Measurements from ENCODE around the gene TRIOBP. TPM values are rescaled to one million over a fixed set of nuclear protein-coding genes. Genes with fewer than 3 reads are reported as not detected.

TRIOBP gene
- total RNA-seq, 3 donors from 2014 or later (not counting 1 experiment from before 2014, with no cell fraction given), result 25.1 to 38.5 (median 25.8) TPM

DNA sequence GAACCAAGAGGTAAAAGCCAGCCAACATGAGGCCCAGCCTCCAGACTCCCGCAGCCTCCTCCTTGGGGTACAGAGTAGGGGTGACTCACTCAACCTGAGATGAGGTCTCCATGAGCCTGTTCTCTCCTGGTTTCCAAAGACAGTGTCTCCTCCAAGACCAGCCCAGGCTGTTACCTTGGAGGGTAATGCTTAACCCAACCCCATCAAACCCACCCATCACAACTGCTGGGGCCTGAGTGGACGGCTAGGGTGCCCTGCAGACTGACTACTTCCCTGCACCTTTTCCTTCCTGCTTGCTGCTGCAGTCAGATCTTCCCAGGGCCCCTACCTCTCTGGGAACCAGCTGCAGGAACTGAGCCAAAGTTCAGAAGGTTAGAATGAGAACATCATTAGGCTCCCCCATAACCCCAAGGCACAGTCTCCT, 15.8 kb upstream of the TRIOBP start:
- no peak overlapping the region for H3K27ac ChIP-seq (ENCODE audit: low read length)
- Mint-ChIP-seq H3K4me3 (no peak overlapping the region), H3K36me3 (no peaks in the 10 kb centered on the region), H3K4me1 (peaks cover 25 to 39% of the 10 kb centered on the region in 2 donors), H3K9me3 (no peaks in the 10 kb centered on the region), H3K27me3 (ENCODE audit: low read depth in 2 of 2) (no peaks in the 10 kb centered on the region), H3K27ac (peak overlapping the region; percentile 69 to 74)
- WGBS (ENCODE audit: insufficient coverage), result 83% methylated on average over 2 of the region's 2 CpGs
- H3K27me3 ChIP-seq (ENCODE audit: control insufficient read depth, insufficient read depth, low read length), result no peaks in the 10 kb centered on the region
- H3K4me3 ChIP-seq (ENCODE audit: low read length), result no peak overlapping the region
- DNase-seq, result no peak
- TF ChIP-seq, protein P1, sequence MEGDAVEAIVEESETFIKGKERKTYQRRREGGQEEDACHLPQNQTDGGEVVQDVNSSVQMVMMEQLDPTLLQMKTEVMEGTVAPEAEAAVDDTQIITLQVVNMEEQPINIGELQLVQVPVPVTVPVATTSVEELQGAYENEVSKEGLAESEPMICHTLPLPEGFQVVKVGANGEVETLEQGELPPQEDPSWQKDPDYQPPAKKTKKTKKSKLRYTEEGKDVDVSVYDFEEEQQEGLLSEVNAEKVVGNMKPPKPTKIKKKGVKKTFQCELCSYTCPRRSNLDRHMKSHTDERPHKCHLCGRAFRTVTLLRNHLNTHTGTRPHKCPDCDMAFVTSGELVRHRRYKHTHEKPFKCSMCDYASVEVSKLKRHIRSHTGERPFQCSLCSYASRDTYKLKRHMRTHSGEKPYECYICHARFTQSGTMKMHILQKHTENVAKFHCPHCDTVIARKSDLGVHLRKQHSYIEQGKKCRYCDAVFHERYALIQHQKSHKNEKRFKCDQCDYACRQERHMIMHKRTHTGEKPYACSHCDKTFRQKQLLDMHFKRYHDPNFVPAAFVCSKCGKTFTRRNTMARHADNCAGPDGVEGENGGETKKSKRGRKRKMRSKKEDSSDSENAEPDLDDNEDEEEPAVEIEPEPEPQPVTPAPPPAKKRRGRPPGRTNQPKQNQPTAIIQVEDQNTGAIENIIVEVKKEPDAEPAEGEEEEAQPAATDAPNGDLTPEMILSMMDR (IDR thresholded peaks at IDR 0.05), result no peak
- H3K4me1 ChIP-seq (ENCODE audit: control insufficient read depth, insufficient read depth, low read length), result peaks cover 42% of the 10 kb centered on the region
- peaks cover 5% of the 10 kb centered on the region for H3K36me3 ChIP-seq (ENCODE audit: control insufficient read depth, insufficient read depth, low read length)
- ATAC-seq, result no peak
- intact Hi-C loops (cut with micrococcal nuclease), result loop anchor here (1.0 kb wide), 2 partner anchors 20 to 38 kb away; no protein-coding TSS in a partner anchor
- H3K9me3 ChIP-seq (ENCODE audit: control insufficient read depth, insufficient read depth, low read length), result no peaks in the 10 kb centered on the region

DNA sequence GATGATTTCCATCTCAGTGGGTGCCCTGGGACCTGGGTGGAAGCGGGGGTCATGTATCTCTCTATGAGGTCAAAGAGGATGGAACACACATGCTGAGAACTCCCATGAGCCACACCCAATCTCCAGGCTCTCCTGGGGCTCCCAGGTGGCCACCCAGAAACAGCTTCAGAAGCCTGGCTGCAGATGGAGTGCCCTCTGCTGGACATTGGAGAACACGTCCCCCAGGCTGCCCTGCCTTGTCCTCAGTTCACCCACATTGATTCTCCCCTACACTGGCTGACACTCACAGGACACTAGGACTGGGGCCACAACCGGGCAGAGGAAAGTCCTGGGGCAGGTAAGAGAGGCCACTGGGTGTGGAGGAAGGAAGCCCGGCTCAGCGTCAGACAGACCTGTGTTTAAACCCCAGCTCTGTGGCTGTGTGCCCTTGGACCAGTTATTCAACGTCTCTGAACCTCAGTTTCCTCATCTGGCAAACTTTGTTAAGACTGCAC, 15.2 kb upstream of the TRIOBP start:
- DNase-seq (peak; percentile 67 to 89), ATAC-seq (peak in 1 of 3 donors; percentile 37)
- peak overlapping the region; percentile 69 to 74 for H3K27ac Mint-ChIP-seq
- H3K27me3 Mint-ChIP-seq (ENCODE audit: low read depth in 2 of 2), result no peaks in the 10 kb centered on the region
- Histone ChIP-seq H3K4me3 (ENCODE audit: low read length) (no peak overlapping the region), H3K36me3 (ENCODE audit: control insufficient read depth, insufficient read depth, low read length) (peaks cover 5% of the 10 kb centered on the region), H3K4me1 (ENCODE audit: control insufficient read depth, insufficient read depth, low read length) (peaks cover 39% of the 10 kb centered on the region), H3K9me3 (ENCODE audit: control insufficient read depth, insufficient read depth, low read length) (no peaks in the 10 kb centered on the region), H3K27ac (ENCODE audit: low read length) (no peak overlapping the region), H3K27me3 (ENCODE audit: control insufficient read depth, insufficient read depth, low read length) (no peaks in the 10 kb centered on the region)
- WGBS (ENCODE audit: insufficient coverage), result 28% methylated on average over 6 of the region's 6 CpGs
- TF ChIP-seq, protein P1 (IDR thresholded peaks at IDR 0.05), result peak; percentile 90
- intact Hi-C loops (cut with micrococcal nuclease), result loop anchor here (1.0 kb wide), 2 partner anchors 20 to 38 kb away; no protein-coding TSS in a partner anchor
- no peaks in the 10 kb centered on the region for H3K36me3 Mint-ChIP-seq
- no peaks in the 10 kb centered on the region for H3K9me3 Mint-ChIP-seq
- peaks cover 23 to 39% of the 10 kb centered on the region in 2 donors for H3K4me1 Mint-ChIP-seq
- peak overlapping the region; percentile 37 for H3K4me3 Mint-ChIP-seq

DNA sequence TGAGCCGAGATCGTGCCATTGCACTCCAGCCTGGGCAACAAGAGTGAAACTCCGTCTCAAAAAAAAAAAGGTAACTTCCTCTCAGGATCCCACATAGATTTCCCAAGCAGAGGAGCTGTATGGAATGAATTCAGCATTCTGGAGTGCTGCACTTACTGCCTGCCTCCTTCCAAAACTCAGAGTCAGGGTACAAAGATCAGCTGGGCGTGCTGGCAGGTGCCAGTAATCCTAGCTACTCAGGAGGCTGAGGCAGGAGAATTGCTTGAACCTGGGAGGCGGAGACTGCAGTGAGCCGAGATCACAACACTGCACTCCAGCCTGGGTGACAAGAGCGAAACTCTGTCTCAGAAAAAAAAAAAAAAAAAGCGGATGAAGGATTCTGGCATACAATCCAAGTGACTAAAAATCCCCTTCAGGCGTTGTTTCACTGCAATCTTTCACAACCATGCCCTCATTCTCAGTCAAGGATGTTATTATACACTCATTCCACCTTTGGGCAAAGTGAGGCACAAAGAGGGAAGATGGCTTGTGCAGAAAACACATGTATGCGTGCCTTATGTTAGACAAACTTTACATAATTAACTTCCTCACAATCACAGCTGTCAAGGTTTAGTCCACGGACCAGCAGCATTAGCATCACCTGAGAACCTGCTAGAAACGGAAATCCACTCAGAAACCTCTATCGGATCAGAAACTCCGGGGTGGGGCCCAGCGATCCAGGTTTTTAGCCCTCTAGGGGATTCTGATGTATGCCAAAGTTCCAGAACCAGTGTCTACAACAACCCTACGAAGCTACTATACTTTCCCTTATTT, 11.8 kb upstream of the TRIOBP start:
- no peak overlapping the region for H3K4me3 ChIP-seq (ENCODE audit: low read length)
- H3K4me1 ChIP-seq (ENCODE audit: control insufficient read depth, insufficient read depth, low read length), result peaks cover 30% of the 10 kb centered on the region
- H3K27ac Mint-ChIP-seq, result peak overlapping the region; percentile 91 to 97
- H3K27me3 Mint-ChIP-seq (ENCODE audit: low read depth in 2 of 2), result no peaks in the 10 kb centered on the region
- DNase-seq, result no peak
- H3K4me3 Mint-ChIP-seq, result peak overlapping the region; percentile 98
- intact Hi-C loops (cut with micrococcal nuclease), result no loop called here
- WGBS (ENCODE audit: insufficient coverage), result 86% methylated on average over 15 of the region's 16 CpGs
- no peak for ATAC-seq
- no peaks in the 10 kb centered on the region for H3K9me3 ChIP-seq (ENCODE audit: control insufficient read depth, insufficient read depth, low read length)
- H3K36me3 ChIP-seq (ENCODE audit: control insufficient read depth, insufficient read depth, low read length), result peaks cover 17% of the 10 kb centered on the region
- no peaks in the 10 kb centered on the region for H3K27me3 ChIP-seq (ENCODE audit: control insufficient read depth, insufficient read depth, low read length)
- H3K9me3 Mint-ChIP-seq, result no peaks in the 10 kb centered on the region
- H3K27ac ChIP-seq (ENCODE audit: low read length), result no peak overlapping the region
- H3K36me3 Mint-ChIP-seq, result no peaks in the 10 kb centered on the region
- TF ChIP-seq, protein P1 (IDR thresholded peaks at IDR 0.05), result no peak
- H3K4me1 Mint-ChIP-seq, result peaks cover 21 to 36% of the 10 kb centered on the region in 2 donors

Data from natural killer cell (primary cell).